ENCODE results near the gene FRMD4A.

GRCh38 chr10:13830385-13830784 lies 500.3 kb downstream of the FRMD4A start:
- TF ChIP-seq, protein P1, sequence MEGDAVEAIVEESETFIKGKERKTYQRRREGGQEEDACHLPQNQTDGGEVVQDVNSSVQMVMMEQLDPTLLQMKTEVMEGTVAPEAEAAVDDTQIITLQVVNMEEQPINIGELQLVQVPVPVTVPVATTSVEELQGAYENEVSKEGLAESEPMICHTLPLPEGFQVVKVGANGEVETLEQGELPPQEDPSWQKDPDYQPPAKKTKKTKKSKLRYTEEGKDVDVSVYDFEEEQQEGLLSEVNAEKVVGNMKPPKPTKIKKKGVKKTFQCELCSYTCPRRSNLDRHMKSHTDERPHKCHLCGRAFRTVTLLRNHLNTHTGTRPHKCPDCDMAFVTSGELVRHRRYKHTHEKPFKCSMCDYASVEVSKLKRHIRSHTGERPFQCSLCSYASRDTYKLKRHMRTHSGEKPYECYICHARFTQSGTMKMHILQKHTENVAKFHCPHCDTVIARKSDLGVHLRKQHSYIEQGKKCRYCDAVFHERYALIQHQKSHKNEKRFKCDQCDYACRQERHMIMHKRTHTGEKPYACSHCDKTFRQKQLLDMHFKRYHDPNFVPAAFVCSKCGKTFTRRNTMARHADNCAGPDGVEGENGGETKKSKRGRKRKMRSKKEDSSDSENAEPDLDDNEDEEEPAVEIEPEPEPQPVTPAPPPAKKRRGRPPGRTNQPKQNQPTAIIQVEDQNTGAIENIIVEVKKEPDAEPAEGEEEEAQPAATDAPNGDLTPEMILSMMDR (conservative IDR thresholded peaks at IDR 0.05; ENCODE audit: low read depth, low read length): no peak
- TF ChIP-seq EZH2 (IDR thresholded peaks at IDR 0.05; ENCODE audit: low read length, unreplicated experiment) (no peak), EZH2phosphoT487 (IDR thresholded peaks at IDR 0.05; ENCODE audit: borderline replicate concordance, low read length) (no peak)
